Spleen (tissue), 11 donors: Measurements from ENCODE around the gene JARID2. TPM values are rescaled to one million over a fixed set of nuclear protein-coding genes. Genes with fewer than 3 reads are reported as not detected.

ENCODE experiments used
- DNase-seq: peaks from one replicate; pipeline ENCODE4 v3.0.0-alpha.2; 2020
- H3K27ac ChIP-seq, 8 donors: fragments of 200-600 bp; sonication (generic) in 7 of 8; 1 replicate in 4 of 8; 2 replicates in 4 of 8; pipeline versions ENCODE4 v1.5.0 to v1.8.0; 2016 to 2021; ENCODE audit warnings: inconsistent platforms in 4 of 8, mild to moderate bottlenecking in 4 of 8, moderate library complexity in 1 of 8
- H3K27me3 ChIP-seq, 7 donors: fragments of 200-600 bp; sonication (generic) in 6 of 7; replicated peaks in 1 of 7; 1 replicate in 4 of 7; 2 replicates in 3 of 7; pipeline versions ENCODE4 v1.5.0 to v1.8.0; 2016 to 2021; ENCODE audit warnings: inconsistent platforms in 3 of 7, mild to moderate bottlenecking in 1 of 7
- H3K36me3 ChIP-seq, 6 donors: fragments of 200-600 bp; sonication (generic) in 5 of 6; 1 replicate in 4 of 6; 2 replicates in 2 of 6; pipeline versions ENCODE4 v1.5.0 to v1.8.0; 2016 to 2021; ENCODE audit warnings: inconsistent platforms in 2 of 6
- H3K4me1 ChIP-seq, 6 donors: fragments of 200-600 bp; sonication (generic) in 5 of 6; 1 replicate in 3 of 6; 2 replicates in 3 of 6; pipeline versions ENCODE4 v1.5.0 to v1.8.0; 2016 to 2021; ENCODE audit warnings: inconsistent platforms in 3 of 6
- H3K4me3 ChIP-seq, 8 donors: fragments of 200-600 bp; sonication (generic) in 7 of 8; 1 replicate in 4 of 8; 2 replicates in 4 of 8; pipeline versions ENCODE4 v1.5.0 to v1.8.0; 2016 to 2021; ENCODE audit warnings: inconsistent platforms in 4 of 8, mild to moderate bottlenecking in 4 of 8, moderate library complexity in 2 of 8
- H3K9me3 ChIP-seq, 8 donors: fragments of 200-600 bp; sonication (generic) in 7 of 8; 1 replicate in 4 of 8; 2 replicates in 4 of 8; pipeline versions ENCODE4 v1.5.0 to v1.8.0; 2016 to 2021; ENCODE audit warnings: inconsistent platforms in 4 of 8
- CTCF ChIP-seq, 11 experiments: fragments of 200-600 bp in 7 of 11; fragments of 450-650 bp in 4 of 11; sonication (generic) in 4 of 11; IDR thresholded peaks in 8 of 11; conservative IDR thresholded peaks in 3 of 11; 1 replicate in 7 of 11; 2 replicates in 4 of 11; pipeline versions ENCODE4 v1.4.0 to v1.8.0; 2016 to 2021; ENCODE audit warnings: antibody characterized with exemption in 11 of 11, inconsistent platforms in 4 of 11, mild to moderate bottlenecking in 1 of 11
- POLR2A ChIP-seq, 3 donors: fragments of 450-650 bp; IDR thresholded peaks; one replicate each; pipeline ENCODE4 v1.5.1; 2017; ENCODE audit warnings: antibody characterized with exemption in 3 of 3, mild to moderate bottlenecking in 1 of 3
- POLR2AphosphoS5 ChIP-seq, 3 donors: sonication (generic); formaldehyde crosslinking; IDR thresholded peaks; one replicate each; pipeline ENCODE4 v1.5.1; 2017; ENCODE audit warnings: antibody characterized with exemption in 3 of 3
- WGBS, 5 donors: extraction: QIAGEN DNeasy Blood & Tissue Kit in 3 of 5; methylation state at CpG; one replicate each; pipeline versions ENCODE4 v1.1.5 to v1.1.7; 2013 to 2018; 5-methylcytosine and 5-hydroxymethylcytosine counted together
- intact Hi-C: fragments of 100-400 bp; cut with DNase I; formaldehyde crosslinking; loops from one replicate; pipeline ENCODE4 v1.15.0; 2023; ENCODE audit warnings: low total_unique reads
- polyA plus RNA-seq, 3 donors: library from polyadenylated mRNA; stranded (reverse); fragments of 200-250 nt; gene quantifications; one replicate each; pipeline ENCODE4 v1.2.1, GENCODE V29; 2013
- total RNA-seq, 7 donors: library from RNA; depleted of rRNA in 3 of 7; stranded (reverse); fragments of >200 nt in 3 of 7; fragmentation: NEBNext Ultra II Directional in 4 of 7; extraction: Animal tissue kit (Norgen Biotek cat#: 25700) in 4 of 7; gene quantifications; one replicate each; pipeline versions ENCODE4 v1.1.0 to v1.2.1, GENCODE V29; 2016 to 2021
- donor health status: healthy with polysubstance abuse.
- donor health status: DM: no; HTN: no; CAD: no; lungs with moderate emphysema.
- donor health status: DM: no; HTN: no; CAD: no.
- donor health status: Bipolar disorder and iron deficiency.
- donor health status: healthy.
- donor health status: DM: no; HTN: no; CAD: no.
- donor health status: DM: yes; HTN: yes; CAD: no.

JARID2 gene
- total and polyA plus RNA-seq, 10 donors, result 4.4 to 27.1 (median 20.6) TPM

GRCh38 chr6:15475261-15475660 is 229.4 kb downstream of the JARID2 start:
- H3K4me1 ChIP-seq, result peaks cover 10 to 88% (median 50%) of the 10 kb centered on the region in 6 donors

GRCh38 chr6:15475872-15476271 is 230.0 kb downstream of the JARID2 start:
- WGBS, 5 donors, result 50 to 61% (median 57%) methylated on average over 4 of the region's 4 CpGs
- H3K4me1 ChIP-seq, result peaks cover 10 to 94% (median 53%) of the 10 kb centered on the region in 6 donors
- H3K27me3 ChIP-seq, result no peaks in the 10 kb centered on the region
- peaks cover 0 to 52% (median 6%) of the 10 kb centered on the region in 6 donors for H3K36me3 ChIP-seq
- no peaks in the 10 kb centered on the region for H3K9me3 ChIP-seq
- DNase-seq, result no peak
- H3K4me3 ChIP-seq, result no peak overlapping the region
- intact Hi-C loops, result no loop called here
- no peak for TF ChIP-seq POLR2AphosphoS5 (IDR thresholded peaks at IDR 0.05)
- TF ChIP-seq CTCF (IDR thresholded peaks at IDR 0.05 in 8 of 11, conservative IDR thresholded peaks at IDR 0.05 in 3 of 11), result no peak
- TF ChIP-seq POLR2A (IDR thresholded peaks at IDR 0.05), result no peak
- peak overlapping the region in 6 of 8 donors; percentile 49 to 72 (median 61) for H3K27ac ChIP-seq

More at GRCh38 chr6:15475261-15475660, 229.4 kb downstream of the JARID2 start:
- 65 to 89% (median 68%) methylated on average over 6 of the region's 6 CpGs for WGBS, 5 donors
- no peak overlapping the region for H3K4me3 ChIP-seq
- intact Hi-C loops, result no loop called here
- peaks cover 0 to 58% (median 9%) of the 10 kb centered on the region in 6 donors for H3K36me3 ChIP-seq
- H3K27ac ChIP-seq, result peak overlapping the region in 4 of 8 donors; percentile 58 to 72 (median 66)
- H3K27me3 ChIP-seq, result no peaks in the 10 kb centered on the region
- no peak for DNase-seq
- TF ChIP-seq CTCF (IDR thresholded peaks at IDR 0.05 in 8 of 11, conservative IDR thresholded peaks at IDR 0.05 in 3 of 11), result no peak
- peak in 1 of 3 donors; percentile 8 for TF ChIP-seq POLR2AphosphoS5 (IDR thresholded peaks at IDR 0.05)
- TF ChIP-seq POLR2A (IDR thresholded peaks at IDR 0.05), result no peak
- no peaks in the 10 kb centered on the region for H3K9me3 ChIP-seq

GRCh38 chr6:15476631-15477380 is 230.9 kb downstream of the JARID2 start:
- no peak for DNase-seq
- no peak for TF ChIP-seq POLR2AphosphoS5 (IDR thresholded peaks at IDR 0.05)
- TF ChIP-seq CTCF (IDR thresholded peaks at IDR 0.05 in 8 of 11, conservative IDR thresholded peaks at IDR 0.05 in 3 of 11), result no peak
- no peak for TF ChIP-seq POLR2A (IDR thresholded peaks at IDR 0.05)
- H3K4me1 ChIP-seq, result peaks cover 10 to 98% (median 58%) of the 10 kb centered on the region in 6 donors
- no peak overlapping the region for H3K4me3 ChIP-seq
- 46 to 74% (median 57%) methylated on average over 7 of the region's 7 CpGs for WGBS, 5 donors
- H3K9me3 ChIP-seq, result no peaks in the 10 kb centered on the region
- H3K27me3 ChIP-seq, result no peaks in the 10 kb centered on the region
- intact Hi-C loops, result no loop called here
- peaks cover 0 to 44% (median 6%) of the 10 kb centered on the region in 6 donors for H3K36me3 ChIP-seq
- peak overlapping the region in 7 of 8 donors; percentile 41 to 72 (median 59) for H3K27ac ChIP-seq

- H3K4me1 ChIP-seq, result peaks cover 10 to 96% (median 54%) of the 10 kb centered on the region in 6 donors
- H3K27me3 ChIP-seq, result no peaks in the 10 kb centered on the region
- no peak for TF ChIP-seq CTCF (IDR thresholded peaks at IDR 0.05 in 8 of 11, conservative IDR thresholded peaks at IDR 0.05 in 3 of 11)
- no peak for TF ChIP-seq POLR2AphosphoS5 (IDR thresholded peaks at IDR 0.05)
- H3K36me3 ChIP-seq, result peaks cover 0 to 37% (median 6%) of the 10 kb centered on the region in 6 donors
- H3K9me3 ChIP-seq, result no peaks in the 10 kb centered on the region
- WGBS, 5 donors, result 56 to 76% (median 56%) methylated on average over 5 of the region's 5 CpGs
- no peak for DNase-seq
- H3K27ac ChIP-seq, result peak overlapping the region in 4 of 8 donors; percentile 52 to 72 (median 66)
- intact Hi-C loops, result no loop called here
- no peak overlapping the region for H3K4me3 ChIP-seq
These were observed 231.9 kb downstream of the JARID2 start for GRCh38 chr6:15477746-15478145.
